Measurements from ENCODE around the gene IDH3B.

- TF ChIP-seq CTCF (CRISPR knock-in tag; IDR thresholded peaks at IDR 0.05) (no peak; the same call in 1 of the 2 replicates), TRIM24 (CRISPR knock-in tag; IDR thresholded peaks at IDR 0.05) (no peak), ZNF230 (CRISPR knock-in tag; IDR thresholded peaks at IDR 0.05) (peak; percentile 17; the same call in 1 of the 2 replicates), ZFP91 (CRISPR knock-in tag; IDR thresholded peaks at IDR 0.05; ENCODE audit: borderline replicate concordance) (peak; percentile 93), ZNF280D (CRISPR knock-in tag; IDR thresholded peaks at IDR 0.05) (peak; percentile 36; the same call in 1 of the 2 replicates)
Observed at GRCh38 chr20:2651772-2652723, 12.0 kb downstream of the IDH3B start, which contains the start of gene NOP56.

Measured in HepG2 (cell line).